ENCODE results near the gene TMED4. TPM values are rescaled to one million over a fixed set of nuclear protein-coding genes. Genes with fewer than 3 reads are reported as not detected.

Gene TMED4
- total RNA-seq, result 79.9 and 147 TPM in 2 replicates

DNA sequence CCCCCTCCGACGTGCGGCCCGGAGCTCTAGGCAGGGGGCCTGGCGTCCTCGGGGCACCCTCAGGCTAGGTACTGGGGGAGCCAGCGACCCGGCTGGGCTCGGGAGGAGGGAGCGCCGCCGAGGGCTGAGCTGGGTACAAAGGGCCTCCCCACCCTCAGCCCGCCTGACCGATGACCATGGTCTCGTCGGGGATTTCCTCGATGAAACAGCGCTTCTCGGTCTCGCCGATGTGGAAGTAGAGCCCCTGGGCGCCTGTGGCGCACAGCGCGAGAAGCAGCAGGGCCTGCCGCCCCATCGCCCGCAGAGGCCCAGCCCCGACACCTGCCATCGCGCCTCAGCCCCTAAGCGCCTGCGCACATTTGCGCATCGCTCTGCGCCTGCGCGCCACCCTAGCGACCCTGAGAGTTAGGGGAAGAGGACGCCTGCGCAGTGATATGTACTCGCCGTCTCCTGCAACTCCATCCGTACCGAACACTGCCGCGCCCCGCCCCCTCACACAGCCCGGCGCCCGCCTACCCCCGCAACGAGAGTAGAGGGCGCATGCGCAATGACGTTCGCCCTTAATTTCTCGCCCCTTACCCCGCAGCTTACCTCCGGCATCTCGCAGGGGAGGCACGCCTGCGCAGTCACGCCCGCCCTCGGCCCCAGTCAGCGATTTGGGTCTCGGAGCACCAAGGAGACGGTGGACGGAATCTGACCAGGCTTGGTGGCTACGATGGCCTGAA lies at the start of gene TMED4:
Gene TMED4, minus strand, starts transcription at position 353 of the 725 bp plus-strand sequence. Its CDS starts 25 bp downstream, at position 328.

GRCh38 chr7:44606341-44607140 lies 24.5 kb upstream of the TMED4 start, which contains the start of gene OGDH:
Gene OGDH, plus strand, starts transcription at chr7:44606627. Its CDS starts 17,717 bp downstream, at chr7:44624344.

DNA sequence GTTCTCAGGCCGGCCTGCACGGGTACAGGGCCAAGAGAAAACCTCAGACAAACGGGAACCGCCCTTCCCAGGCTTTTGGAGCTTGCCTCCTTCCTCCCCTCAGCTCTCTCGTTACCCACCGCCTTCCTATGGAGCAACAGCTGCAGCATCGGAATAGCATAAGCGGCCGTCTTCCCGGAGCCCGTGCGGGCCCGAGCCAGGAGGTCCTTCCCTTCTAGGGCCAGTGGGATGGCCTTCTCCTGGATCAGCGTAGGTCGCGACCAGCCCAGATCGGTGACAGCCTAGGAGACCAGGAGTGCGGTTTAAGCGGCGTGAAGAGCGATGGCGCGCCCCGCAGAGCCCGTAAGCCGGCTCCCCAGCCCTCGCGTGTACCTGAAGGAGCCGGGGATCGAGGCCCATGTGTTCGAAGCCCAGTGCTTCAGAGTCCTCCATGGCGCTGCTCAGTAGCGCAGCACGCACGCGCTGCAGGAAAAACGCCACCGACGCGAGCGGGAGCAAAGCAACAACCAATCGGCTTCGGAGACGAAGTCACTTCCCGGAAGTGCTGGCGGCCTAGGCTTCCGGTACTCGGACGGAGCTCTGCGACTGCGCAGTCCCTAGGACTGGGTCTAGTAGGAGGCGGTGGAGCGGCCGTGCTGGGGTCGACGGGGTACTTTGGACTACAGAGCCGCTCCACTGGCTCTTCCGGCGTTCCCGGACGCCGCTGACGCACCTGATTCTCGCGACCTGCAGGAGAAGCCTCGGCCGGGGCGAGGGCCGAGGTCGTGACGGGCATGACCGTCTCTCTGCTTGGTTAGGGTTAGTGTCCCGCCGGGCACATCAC lies 8.4 kb downstream of the TMED4 start, which contains the start of gene DDX56:
Gene DDX56, minus strand, starts transcription at position 445 of the 823 bp plus-strand sequence. Its CDS starts 13 bp downstream, at position 432.

GRCh38 chr7:44541028-44541869 lies 40.8 kb downstream of the TMED4 start, which contains the start of gene NPC1L1:
Gene NPC1L1, minus strand, starts transcription at chr7:44541330. Its CDS starts 71 bp downstream, at chr7:44541259.

Other genes starting within 250 kb of the TMED4 start
- gene NUDCD3, start 91.6 kb downstream of the TMED4 start, total RNA-seq, result 62.2 and 186 TPM in 2 replicates
- under 0.01 and 0.14 TPM in 2 replicates for gene NPC1L1, start 40.9 kb downstream of the TMED4 start, total RNA-seq
- 63.7 and 74.5 TPM in 2 replicates for gene DDX56, start 8.3 kb downstream of the TMED4 start, total RNA-seq
- gene OGDH, start 24.4 kb upstream of the TMED4 start, total RNA-seq, result 73.8 and 145 TPM in 2 replicates
- gene ZMIZ2, start 166.6 kb upstream of the TMED4 start, total RNA-seq, result 4.8 and 14.2 TPM in 2 replicates
- 1,496 and 1,621 TPM in 2 replicates for gene PPIA, start 214.4 kb upstream of the TMED4 start, total RNA-seq